Endothelial cell of umbilical vein (primary cell): Measurements from ENCODE around the gene RAMP2. TPM values are rescaled to one million over a fixed set of nuclear protein-coding genes. Genes with fewer than 3 reads are reported as not detected.

ENCODE experiments used
- BruUV-seq: library from RNA; stranded (reverse); fragments of 400-500 nt; replicated peaks from 2 replicates; lab custom pipeline; 2021; lab: Mats Ljungman, UMichigan
- CTCF ChIA-PET: fragments of 300-600, 350-600 bp; sonication (Branson Sonifier 250); formaldehyde crosslinking; loops from one replicate; lab custom pipeline; 2021; ENCODE audit warnings: antibody characterized with exemption, inconsistent platforms; lab: Charles Lee
- POLR2A ChIA-PET: fragments of 300-600, 350-600 bp; sonication (Branson Sonifier 250); formaldehyde crosslinking; loops from one replicate; lab custom pipeline; 2021; ENCODE audit warnings: antibody characterized with exemption, inconsistent platforms; lab: Charles Lee
- DNase-seq: peaks from one replicate; pipeline ENCODE4 v3.0.0-alpha.2; 2011; ENCODE audit warnings: low read depth, low spot score
- FAIRE-seq: peaks from 2 replicates; lab custom pipeline; 2011; peaks lifted over from hg19 to GRCh38; lab: Jason Lieb, UNC
- H2AFZ ChIP-seq: 2 replicates; pipeline ENCODE4 v1.6.0; 2012; ENCODE audit warnings: low read depth, low read length, control low read depth, inconsistent platforms
- H3K27ac ChIP-seq: 2 replicates; pipeline ENCODE4 v1.5.1; 2011; ENCODE audit warnings: low read depth, mild to moderate bottlenecking, control low read depth, low read length, moderate library complexity; ENCODE audit not compliant: insufficient read depth
- H3K27me3 ChIP-seq, 2 experiments: 2 replicates each; pipeline versions ENCODE4 v1.6.0 to v1.6.1; 2011; ENCODE audit warnings: low read length in 2 of 2, mixed read lengths in 1 of 2; ENCODE audit not compliant: control insufficient read depth in 2 of 2, insufficient read depth in 2 of 2
- H3K36me3 ChIP-seq, 2 experiments: 2 replicates in 1 of 2; 3 replicates in 1 of 2; pipeline ENCODE4 v1.5.1; 2011; ENCODE audit warnings: low read length in 2 of 2, mild to moderate bottlenecking in 1 of 2, moderate library complexity in 1 of 2; ENCODE audit not compliant: control insufficient read depth in 2 of 2, insufficient read depth in 2 of 2; ENCODE audit errors: extremely low read depth in 1 of 2
- H3K4me1 ChIP-seq: 3 replicates; pipeline ENCODE4 v1.5.1; 2011; ENCODE audit warnings: mild to moderate bottlenecking, low read length; ENCODE audit not compliant: control insufficient read depth, insufficient read depth; ENCODE audit errors: extremely low read depth
- H3K4me2 ChIP-seq: 2 replicates; pipeline ENCODE4 v1.6.1; 2011; ENCODE audit warnings: low read length, control low read depth, mixed read lengths; ENCODE audit not compliant: insufficient read depth
- H3K4me3 ChIP-seq, 3 experiments: fragments of 200-600 bp in 1 of 3; sonication (generic), shearing (Covaris generic) in 1 of 3; replicated peaks in 1 of 3; 2 replicates each; pipeline ENCODE4 v1.5.1; 2011 to 2016; ENCODE audit warnings: control low read depth in 3 of 3, low read length in 3 of 3, mild to moderate bottlenecking in 2 of 3, inconsistent platforms in 1 of 3, low read depth in 1 of 3, moderate library complexity in 1 of 3; ENCODE audit not compliant: insufficient read depth in 1 of 3
- H3K79me2 ChIP-seq: 2 replicates; pipeline ENCODE4 v1.6.0; 2012; ENCODE audit warnings: low read length, inconsistent platforms; ENCODE audit not compliant: control insufficient read depth, insufficient read depth
- H3K9ac ChIP-seq: replicated peaks from 2 replicates; pipeline ENCODE3; 2011; ENCODE audit warnings: low read length, control low read depth; ENCODE audit not compliant: insufficient read depth; ENCODE audit errors: extremely low read depth
- H3K9me1 ChIP-seq: replicated peaks from 3 replicates; pipeline ENCODE4 v1.6.0; 2011; ENCODE audit warnings: mild to moderate bottlenecking, low read length; ENCODE audit not compliant: control insufficient read depth, insufficient read depth; ENCODE audit errors: extremely low read depth
- H3K9me3 ChIP-seq: replicated peaks from 2 replicates; pipeline ENCODE4 v1.5.1; 2012; ENCODE audit warnings: low read length, inconsistent platforms; ENCODE audit not compliant: control insufficient read depth, insufficient read depth
- H4K20me1 ChIP-seq: replicated peaks from 2 replicates; pipeline ENCODE3; 2011; ENCODE audit warnings: mild to moderate bottlenecking, low read length; ENCODE audit not compliant: control insufficient read depth, insufficient read depth; ENCODE audit errors: extremely low read depth
- EZH2 ChIP-seq: IDR thresholded peaks from 2 replicates; pipeline ENCODE4 v1.6.1; 2012; ENCODE audit warnings: borderline replicate concordance, low read depth, mild to moderate bottlenecking, moderate library complexity, low read length, inconsistent platforms; ENCODE audit not compliant: severe bottlenecking
- FOS ChIP-seq: IDR thresholded peaks from 2 replicates; pipeline ENCODE4 v1.6.1; 2011; ENCODE audit warnings: mild to moderate bottlenecking, low read length, moderate library complexity, borderline replicate concordance; ENCODE audit not compliant: insufficient read depth
- GATA2 ChIP-seq: IDR thresholded peaks from 2 replicates; pipeline ENCODE4 v1.7.0; 2011; ENCODE audit warnings: low read depth, mild to moderate bottlenecking, moderate library complexity, mixed read lengths, low read length; ENCODE audit not compliant: insufficient read length, insufficient read depth
- JUN ChIP-seq: IDR thresholded peaks from 2 replicates; pipeline ENCODE4 v1.6.1; 2011; ENCODE audit warnings: borderline replicate concordance, low read depth; ENCODE audit not compliant: insufficient read length, insufficient read depth
- MAX ChIP-seq: IDR thresholded peaks from 2 replicates; pipeline ENCODE4 v1.6.1; 2011; ENCODE audit not compliant: insufficient read depth, insufficient read length
- MYC ChIP-seq: IDR thresholded peaks from one replicate; pipeline ENCODE4 v1.6.1; 2011; ENCODE audit warnings: mild to moderate bottlenecking, low read depth, low read length
- POLR2A ChIP-seq: IDR thresholded peaks from 2 replicates; pipeline ENCODE4 v1.6.1; 2012; ENCODE audit warnings: low read depth, mild to moderate bottlenecking, control low read depth, low read length
- POLR2AphosphoS5 ChIP-seq: IDR thresholded peaks from 2 replicates; pipeline ENCODE4 v1.6.1; 2012; ENCODE audit warnings: low read depth, mild to moderate bottlenecking, control low read depth, low read length, moderate library complexity; ENCODE audit not compliant: insufficient read depth
- dilution Hi-C: fragments of 300-500 bp; cut with MboI; formaldehyde crosslinking; loops from one replicate; pipeline ENCODE4 v1.15.0; 2019; ENCODE audit warnings: low sequenced_read_pairs; ENCODE audit not compliant: extremely low pct_ligation_motif_present
- intact Hi-C: fragments of 100-400 bp; cut with micrococcal nuclease; formaldehyde crosslinking; loops from one replicate; pipeline ENCODE4 v1.10.0; 2022
- polyA plus RNA-seq, 4 experiments: library from polyadenylated mRNA; depleted of rRNA in 3 of 4; stranded (reverse) in 3 of 4; unstranded in 1 of 4; fragments of >200 nt; gene quantifications; 2 replicates each; pipeline versions ENCODE4 v1.2.1 to v1.2.3, GENCODE V29; 2011 to 2012; ENCODE audit warnings: missing spikeins in 1 of 4
- total RNA-seq: library from RNA; stranded (reverse); gene quantifications from 2 replicates; pipeline ENCODE4 v1.2.3, GENCODE V29; 2021
- TF ChIP-seq, protein P1 (sequence below), 2 donors: IDR thresholded peaks; 1 replicate in 1 of 2; 2 replicates in 1 of 2; pipeline ENCODE4 v1.5.1; 2011; ENCODE audit warnings: low read length in 2 of 2, mild to moderate bottlenecking in 2 of 2, moderate library complexity in 2 of 2, control low read depth in 1 of 2, inconsistent platforms in 1 of 2, low read depth in 1 of 2; ENCODE audit not compliant: insufficient read depth in 1 of 2; ENCODE audit errors: extremely low read depth in 1 of 2

RAMP2 gene
- total and polyA plus RNA-seq, 2 donors (not counting 3 experiments of a cell fraction or from before 2014, with no cell fraction given) = 106 to 192 TPM

- no peaks in the 10 kb centered on the region for H3K27me3 ChIP-seq
- no peak for TF ChIP-seq GATA2
- no peak for TF ChIP-seq POLR2A
- TF ChIP-seq EZH2 = no peak
- no peak for TF ChIP-seq POLR2AphosphoS5
- no peak for TF ChIP-seq MYC
- TF ChIP-seq, protein P1, sequence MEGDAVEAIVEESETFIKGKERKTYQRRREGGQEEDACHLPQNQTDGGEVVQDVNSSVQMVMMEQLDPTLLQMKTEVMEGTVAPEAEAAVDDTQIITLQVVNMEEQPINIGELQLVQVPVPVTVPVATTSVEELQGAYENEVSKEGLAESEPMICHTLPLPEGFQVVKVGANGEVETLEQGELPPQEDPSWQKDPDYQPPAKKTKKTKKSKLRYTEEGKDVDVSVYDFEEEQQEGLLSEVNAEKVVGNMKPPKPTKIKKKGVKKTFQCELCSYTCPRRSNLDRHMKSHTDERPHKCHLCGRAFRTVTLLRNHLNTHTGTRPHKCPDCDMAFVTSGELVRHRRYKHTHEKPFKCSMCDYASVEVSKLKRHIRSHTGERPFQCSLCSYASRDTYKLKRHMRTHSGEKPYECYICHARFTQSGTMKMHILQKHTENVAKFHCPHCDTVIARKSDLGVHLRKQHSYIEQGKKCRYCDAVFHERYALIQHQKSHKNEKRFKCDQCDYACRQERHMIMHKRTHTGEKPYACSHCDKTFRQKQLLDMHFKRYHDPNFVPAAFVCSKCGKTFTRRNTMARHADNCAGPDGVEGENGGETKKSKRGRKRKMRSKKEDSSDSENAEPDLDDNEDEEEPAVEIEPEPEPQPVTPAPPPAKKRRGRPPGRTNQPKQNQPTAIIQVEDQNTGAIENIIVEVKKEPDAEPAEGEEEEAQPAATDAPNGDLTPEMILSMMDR (IDR thresholded peaks at IDR 0.05; ENCODE audit: extremely low read depth in 1 of 2, insufficient read depth in 1 of 2, low read depth in 1 of 2, low read length in 2 of 2) = no peak
- no peak for TF ChIP-seq JUN
- no peak for TF ChIP-seq FOS
- TF ChIP-seq MAX = no peak
- CTCF ChIA-PET = interaction anchor here (3.2 kb wide), 1 partner anchor 33 kb away, joined by 14 read pairs; no protein-coding TSS in a partner anchor
- H4K20me1 ChIP-seq = no peaks in the 10 kb centered on the region
- H3K27ac ChIP-seq = no peak overlapping the region
- H3K9me3 ChIP-seq = no peaks in the 10 kb centered on the region
- no peak overlapping the region for H2AFZ ChIP-seq
- no peaks in the 10 kb centered on the region for H3K79me2 ChIP-seq
- POLR2A ChIA-PET = no interaction called here
- dilution Hi-C loops (no loop called here), intact Hi-C loops (no loop called here)
- no TSS peak for BruUV-seq
- H3K4me1 ChIP-seq = peaks cover 11% of the 10 kb centered on the region
- H3K4me3 ChIP-seq = no peak overlapping the region
- no peak overlapping the region for H3K9ac ChIP-seq
- H3K9me1 ChIP-seq = no peaks in the 10 kb centered on the region
- DNase-seq (no peak), FAIRE-seq (no peak)
- H3K4me2 ChIP-seq = no peak overlapping the region
- H3K36me3 ChIP-seq = peaks cover 0 to 2% of the 10 kb centered on the region in 2 experiments
Observed at GRCh38 chr17:42796066-42796758, 35.2 kb downstream of the RAMP2 start.
